Measurements from ENCODE around the gene ZFP82.

DNA sequence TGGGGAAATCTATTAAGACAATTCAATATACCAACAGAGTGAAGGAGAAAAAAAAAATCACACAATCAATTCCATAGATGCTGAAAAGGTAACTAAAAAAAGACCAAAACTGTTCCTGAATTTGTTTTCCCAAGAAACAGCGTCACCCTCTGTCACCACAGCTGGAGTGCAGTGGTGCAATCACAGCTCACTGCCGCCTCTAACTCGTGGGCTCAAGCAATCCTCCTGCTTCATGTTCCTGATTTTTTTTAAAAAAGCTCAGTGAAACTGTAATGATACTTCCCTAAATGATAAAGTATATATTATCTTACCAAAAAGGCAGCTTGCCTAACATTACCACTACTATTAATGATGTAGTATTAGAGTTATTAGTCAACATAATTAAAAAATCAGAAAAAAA is 19.9 kb downstream of the ZFP82 start:
- TF ChIP-seq, protein P1, sequence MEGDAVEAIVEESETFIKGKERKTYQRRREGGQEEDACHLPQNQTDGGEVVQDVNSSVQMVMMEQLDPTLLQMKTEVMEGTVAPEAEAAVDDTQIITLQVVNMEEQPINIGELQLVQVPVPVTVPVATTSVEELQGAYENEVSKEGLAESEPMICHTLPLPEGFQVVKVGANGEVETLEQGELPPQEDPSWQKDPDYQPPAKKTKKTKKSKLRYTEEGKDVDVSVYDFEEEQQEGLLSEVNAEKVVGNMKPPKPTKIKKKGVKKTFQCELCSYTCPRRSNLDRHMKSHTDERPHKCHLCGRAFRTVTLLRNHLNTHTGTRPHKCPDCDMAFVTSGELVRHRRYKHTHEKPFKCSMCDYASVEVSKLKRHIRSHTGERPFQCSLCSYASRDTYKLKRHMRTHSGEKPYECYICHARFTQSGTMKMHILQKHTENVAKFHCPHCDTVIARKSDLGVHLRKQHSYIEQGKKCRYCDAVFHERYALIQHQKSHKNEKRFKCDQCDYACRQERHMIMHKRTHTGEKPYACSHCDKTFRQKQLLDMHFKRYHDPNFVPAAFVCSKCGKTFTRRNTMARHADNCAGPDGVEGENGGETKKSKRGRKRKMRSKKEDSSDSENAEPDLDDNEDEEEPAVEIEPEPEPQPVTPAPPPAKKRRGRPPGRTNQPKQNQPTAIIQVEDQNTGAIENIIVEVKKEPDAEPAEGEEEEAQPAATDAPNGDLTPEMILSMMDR (IDR thresholded peaks at IDR 0.05): no peak
- TF ChIP-seq POLR2A (IDR thresholded peaks at IDR 0.05): no peak
